PC-3 (cell line): ENCODE data around the gene UQCC5.

Experiments used
- EZH2 ChIP-seq: fragments of 300-600 bp; sonication (generic); IDR thresholded peaks from one replicate; pipeline ENCODE4 v1.6.1; 2017; ENCODE audit warnings: antibody characterized with exemption, mild to moderate bottlenecking, low read length; ENCODE audit not compliant: unreplicated experiment
- TF ChIP-seq, protein P1 (sequence below): fragments of 300-600 bp; sonication (generic); conservative IDR thresholded peaks from 2 replicates; pipeline ENCODE4 v1.5.1; 2017; ENCODE audit warnings: antibody characterized with exemption, low read depth, mild to moderate bottlenecking, low read length

DNA sequence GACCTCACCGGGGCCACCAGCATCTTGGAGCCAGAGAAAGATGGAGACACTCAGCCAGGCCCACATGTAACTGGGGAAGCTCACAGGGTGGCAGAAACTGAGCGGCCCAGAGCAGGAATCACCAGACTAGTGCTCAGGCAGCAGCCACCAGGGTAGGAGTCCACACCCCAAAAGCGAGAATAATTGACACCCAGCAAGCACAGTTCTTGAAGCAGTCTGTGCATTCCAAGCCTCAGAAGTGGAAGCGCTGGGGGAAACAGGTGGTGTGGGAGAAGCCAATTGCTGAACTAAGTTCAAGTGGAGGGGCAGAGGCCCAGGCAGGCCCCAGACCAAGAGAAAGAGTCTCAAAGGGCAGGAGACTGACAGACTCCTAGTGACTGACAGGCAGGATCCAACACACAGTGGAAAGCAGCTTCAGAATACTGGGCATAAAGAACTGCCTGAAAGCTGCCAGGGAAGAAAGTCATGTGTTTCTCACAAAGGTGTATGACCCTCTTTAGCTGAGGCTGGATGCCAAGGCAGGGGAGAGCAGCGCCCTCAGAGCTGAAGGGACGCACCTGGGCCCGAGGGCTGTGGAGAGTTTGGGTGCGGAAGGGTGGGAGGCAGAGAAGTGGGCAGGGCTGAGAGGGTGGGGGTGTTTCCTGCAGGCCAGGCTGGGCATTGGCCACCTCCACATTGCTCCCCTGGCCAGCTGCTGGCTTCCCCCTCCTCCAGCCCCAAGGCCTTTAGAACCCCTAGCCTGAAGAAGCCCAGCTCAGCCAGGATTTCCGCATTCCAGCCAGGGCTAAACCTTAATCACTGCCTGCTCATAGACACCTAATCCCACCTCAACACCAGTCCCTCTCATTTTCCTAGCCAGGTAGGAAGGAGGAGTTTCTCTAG lies 10.5 kb upstream of the UQCC5 start:
- TF ChIP-seq EZH2, result no peak
- TF ChIP-seq, protein P1, sequence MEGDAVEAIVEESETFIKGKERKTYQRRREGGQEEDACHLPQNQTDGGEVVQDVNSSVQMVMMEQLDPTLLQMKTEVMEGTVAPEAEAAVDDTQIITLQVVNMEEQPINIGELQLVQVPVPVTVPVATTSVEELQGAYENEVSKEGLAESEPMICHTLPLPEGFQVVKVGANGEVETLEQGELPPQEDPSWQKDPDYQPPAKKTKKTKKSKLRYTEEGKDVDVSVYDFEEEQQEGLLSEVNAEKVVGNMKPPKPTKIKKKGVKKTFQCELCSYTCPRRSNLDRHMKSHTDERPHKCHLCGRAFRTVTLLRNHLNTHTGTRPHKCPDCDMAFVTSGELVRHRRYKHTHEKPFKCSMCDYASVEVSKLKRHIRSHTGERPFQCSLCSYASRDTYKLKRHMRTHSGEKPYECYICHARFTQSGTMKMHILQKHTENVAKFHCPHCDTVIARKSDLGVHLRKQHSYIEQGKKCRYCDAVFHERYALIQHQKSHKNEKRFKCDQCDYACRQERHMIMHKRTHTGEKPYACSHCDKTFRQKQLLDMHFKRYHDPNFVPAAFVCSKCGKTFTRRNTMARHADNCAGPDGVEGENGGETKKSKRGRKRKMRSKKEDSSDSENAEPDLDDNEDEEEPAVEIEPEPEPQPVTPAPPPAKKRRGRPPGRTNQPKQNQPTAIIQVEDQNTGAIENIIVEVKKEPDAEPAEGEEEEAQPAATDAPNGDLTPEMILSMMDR, result no peak
